Colonic mucosa (tissue), 4 donors: ENCODE measurements around the gene AP3S1. TPM values are rescaled to one million over a fixed set of nuclear protein-coding genes. Genes with fewer than 3 reads are reported as not detected.

ENCODE experiments used
- DNase-seq: peaks from one replicate; pipeline ENCODE4 v3.0.0-alpha.2; 2020
- H3K27ac ChIP-seq: fragments of 200-600 bp; one replicate; pipeline ENCODE4 v1.8.0; 2021
- H3K27me3 ChIP-seq: fragments of 200-600 bp; one replicate; pipeline ENCODE4 v1.8.0; 2021
- H3K36me3 ChIP-seq: fragments of 200-600 bp; one replicate; pipeline ENCODE4 v1.8.0; 2021
- H3K4me1 ChIP-seq: fragments of 200-600 bp; one replicate; pipeline ENCODE4 v1.8.0; 2021; ENCODE audit warnings: mild to moderate bottlenecking
- H3K4me3 ChIP-seq: fragments of 200-600 bp; one replicate; pipeline ENCODE4 v1.8.0; 2021
- H3K9ac ChIP-seq, 2 donors: one replicate each; pipeline ENCODE4 v1.7.0; 2013; ENCODE audit warnings: control low read depth in 2 of 2, low read depth in 2 of 2, low read length in 2 of 2
- H3K9me3 ChIP-seq: fragments of 200-600 bp; one replicate; pipeline ENCODE4 v1.8.0; 2021
- intact Hi-C: fragments of 100-400 bp; cut with DNase I; formaldehyde crosslinking; loops from one replicate; pipeline ENCODE4 v1.14.1; 2022
- total RNA-seq, 2 donors: library from RNA; stranded (reverse); fragmentation: NEBNext Ultra II Directional in 1 of 2; extraction: Animal tissue kit (Norgen Biotek cat#: 25700) in 1 of 2; gene quantifications; one replicate each; pipeline ENCODE4 v1.2.1, GENCODE V29; 2021
- TF ChIP-seq, protein P1 (sequence below): fragments of 200-600 bp; IDR thresholded peaks from one replicate; pipeline ENCODE4 v1.8.0; 2022; ENCODE audit warnings: antibody characterized with exemption, mild to moderate bottlenecking
- donor health status: healthy.
- donor health status: DM: no; HTN: no; CAD: no.
- donor health status: DM: no; HTN: no; CAD: no.

Gene AP3S1
- total RNA-seq, 2 donors from 2014 or later: 56.7 to 105 TPM

DNA sequence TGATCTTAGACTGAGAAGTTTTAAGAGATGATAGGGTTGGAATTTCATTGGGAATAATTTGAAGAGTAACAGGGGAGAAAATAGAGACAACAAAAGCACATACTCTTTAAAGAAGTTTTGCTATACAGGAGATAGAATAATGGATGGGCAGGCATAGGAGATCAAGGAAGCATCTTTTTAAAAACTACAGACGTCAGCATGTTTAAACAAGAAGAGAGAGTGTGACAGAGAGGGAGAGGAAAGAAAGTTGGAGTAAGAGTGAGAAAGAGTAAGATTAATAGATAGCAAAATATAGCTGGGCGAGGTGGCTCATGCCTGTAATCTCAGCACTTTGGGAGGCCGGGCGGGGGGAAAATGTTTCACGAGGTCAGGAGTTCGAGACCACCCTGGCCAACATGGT lies 115.2 kb downstream of the AP3S1 start:
- H3K27me3 ChIP-seq: peaks cover 15% of the 10 kb centered on the region
- no peak overlapping the region for H3K4me3 ChIP-seq
- intact Hi-C loops: no loop called here
- TF ChIP-seq, protein P1, sequence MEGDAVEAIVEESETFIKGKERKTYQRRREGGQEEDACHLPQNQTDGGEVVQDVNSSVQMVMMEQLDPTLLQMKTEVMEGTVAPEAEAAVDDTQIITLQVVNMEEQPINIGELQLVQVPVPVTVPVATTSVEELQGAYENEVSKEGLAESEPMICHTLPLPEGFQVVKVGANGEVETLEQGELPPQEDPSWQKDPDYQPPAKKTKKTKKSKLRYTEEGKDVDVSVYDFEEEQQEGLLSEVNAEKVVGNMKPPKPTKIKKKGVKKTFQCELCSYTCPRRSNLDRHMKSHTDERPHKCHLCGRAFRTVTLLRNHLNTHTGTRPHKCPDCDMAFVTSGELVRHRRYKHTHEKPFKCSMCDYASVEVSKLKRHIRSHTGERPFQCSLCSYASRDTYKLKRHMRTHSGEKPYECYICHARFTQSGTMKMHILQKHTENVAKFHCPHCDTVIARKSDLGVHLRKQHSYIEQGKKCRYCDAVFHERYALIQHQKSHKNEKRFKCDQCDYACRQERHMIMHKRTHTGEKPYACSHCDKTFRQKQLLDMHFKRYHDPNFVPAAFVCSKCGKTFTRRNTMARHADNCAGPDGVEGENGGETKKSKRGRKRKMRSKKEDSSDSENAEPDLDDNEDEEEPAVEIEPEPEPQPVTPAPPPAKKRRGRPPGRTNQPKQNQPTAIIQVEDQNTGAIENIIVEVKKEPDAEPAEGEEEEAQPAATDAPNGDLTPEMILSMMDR: no peak
- no peak for DNase-seq
- no peaks in the 10 kb centered on the region for H3K36me3 ChIP-seq
- H3K9me3 ChIP-seq: no peaks in the 10 kb centered on the region
- no peaks in the 10 kb centered on the region for H3K4me1 ChIP-seq
- no peak overlapping the region for H3K27ac ChIP-seq
- no peak overlapping the region for H3K9ac ChIP-seq

DNA sequence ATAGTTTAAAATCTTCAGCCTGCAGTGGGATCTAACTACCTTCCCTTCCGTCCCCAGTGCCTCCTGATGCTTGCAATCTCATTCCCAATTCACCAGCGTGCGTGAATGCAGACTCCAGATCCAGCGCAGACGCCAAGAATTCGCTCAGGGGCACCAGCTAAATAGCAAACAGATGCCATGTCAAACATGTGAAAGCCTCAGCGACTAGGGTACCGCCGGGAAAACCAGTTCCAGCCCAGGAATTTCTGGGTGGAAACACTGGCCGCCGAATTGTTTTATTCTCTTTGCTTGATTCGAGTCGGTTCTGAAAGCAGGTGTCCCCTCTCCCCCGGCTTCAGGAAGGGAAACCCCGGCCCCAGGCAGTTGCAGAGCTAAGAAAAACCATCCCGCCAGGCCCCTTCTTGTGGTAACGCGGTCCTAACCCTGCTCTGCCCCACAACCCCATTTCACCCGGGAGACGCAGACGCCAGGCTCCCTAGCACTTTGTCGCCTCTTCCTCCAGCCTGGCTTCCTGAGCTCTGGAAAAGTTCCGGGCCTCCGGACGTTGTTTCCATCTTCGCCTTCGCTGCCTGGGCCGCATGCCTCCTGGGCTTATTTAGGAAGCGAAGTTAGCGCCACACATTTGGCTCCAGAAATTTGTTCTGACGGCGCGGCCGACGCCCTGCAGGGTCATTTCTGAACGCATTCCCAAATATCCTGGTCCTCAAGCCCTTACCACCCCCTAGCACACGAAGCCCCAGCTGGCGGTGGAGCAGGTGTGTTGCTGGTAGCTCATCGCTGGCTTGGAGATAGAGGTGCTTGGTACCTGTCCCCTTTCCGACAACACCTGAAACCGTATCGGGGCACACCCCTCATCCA lies 119.9 kb downstream of the AP3S1 start:
- Histone ChIP-seq H3K36me3 (no peaks in the 10 kb centered on the region), H3K9ac (peak overlapping the region in 1 of 2 donors; percentile 24), H3K27me3 (peaks cover 32% of the 10 kb centered on the region), H3K4me3 (no peak overlapping the region), H3K9me3 (no peaks in the 10 kb centered on the region), H3K27ac (no peak overlapping the region), H3K4me1 (no peaks in the 10 kb centered on the region)
- intact Hi-C loops: no loop called here
- DNase-seq: no peak
- TF ChIP-seq, protein P1: no peak

DNA sequence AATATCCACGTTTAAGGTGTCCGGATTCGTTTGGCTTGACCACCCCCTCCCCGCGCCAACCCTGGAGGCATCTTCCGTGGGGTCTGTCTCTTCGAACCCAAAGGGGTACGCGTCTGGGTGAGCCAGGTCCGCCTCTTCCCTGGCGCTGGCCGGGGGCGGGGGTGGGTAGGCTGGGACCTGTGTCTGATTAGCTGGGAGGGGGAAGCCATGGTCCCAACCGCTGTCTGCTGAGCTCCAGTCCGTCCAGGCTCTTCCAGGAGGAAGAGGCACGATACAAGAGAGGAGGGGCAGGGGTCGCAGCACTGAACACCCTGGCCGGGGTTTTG lies 120.5 kb downstream of the AP3S1 start, which contains the start of gene LVRN:
Gene LVRN (plus strand): TSS at position 237 of the 326 bp plus-strand sequence. CDS start 143 bp downstream, outside the sequence.
- H3K27me3 ChIP-seq: peaks cover 32% of the 10 kb centered on the region
- H3K4me1 ChIP-seq: no peaks in the 10 kb centered on the region
- intact Hi-C loops: no loop called here
- TF ChIP-seq, protein P1: no peak
- H3K27ac ChIP-seq: no peak within 1 kb of the TSS
- no peaks in the 10 kb centered on the region for H3K36me3 ChIP-seq
- H3K9ac ChIP-seq: peak within 1 kb of the TSS in 1 of 2 donors; percentile 24
- no peaks in the 10 kb centered on the region for H3K9me3 ChIP-seq
- DNase-seq: no peak
- peak within 1 kb of the TSS; percentile 3 for H3K4me3 ChIP-seq

DNA sequence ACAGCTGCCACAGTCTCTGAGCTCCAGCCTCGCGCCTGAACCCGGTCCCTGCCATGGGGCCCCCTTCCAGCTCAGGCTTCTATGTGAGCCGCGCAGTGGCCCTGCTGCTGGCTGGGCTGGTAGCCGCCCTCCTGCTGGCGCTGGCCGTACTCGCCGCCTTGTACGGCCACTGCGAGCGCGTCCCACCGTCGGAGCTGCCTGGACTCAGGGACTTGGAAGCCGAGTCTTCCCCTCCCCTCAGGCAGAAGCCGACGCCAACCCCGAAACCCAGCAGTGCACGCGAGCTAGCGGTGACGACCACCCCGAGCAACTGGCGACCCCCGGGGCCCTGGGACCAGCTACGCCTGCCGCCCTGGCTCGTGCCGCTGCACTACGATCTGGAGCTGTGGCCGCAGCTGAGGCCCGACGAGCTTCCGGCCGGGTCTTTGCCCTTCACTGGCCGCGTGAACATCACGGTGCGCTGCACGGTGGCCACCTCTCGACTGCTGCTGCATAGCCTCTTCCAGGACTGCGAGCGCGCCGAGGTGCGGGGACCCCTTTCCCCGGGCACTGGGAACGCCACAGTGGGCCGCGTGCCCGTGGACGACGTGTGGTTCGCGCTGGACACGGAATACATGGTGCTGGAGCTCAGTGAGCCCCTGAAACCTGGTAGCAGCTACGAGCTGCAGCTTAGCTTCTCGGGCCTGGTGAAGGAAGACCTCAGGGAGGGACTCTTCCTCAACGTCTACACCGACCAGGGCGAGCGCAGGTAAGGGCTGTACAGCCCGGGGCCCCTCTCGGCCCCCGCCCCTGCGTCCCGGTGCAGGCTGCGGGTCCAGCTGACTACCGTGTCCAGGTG lies 121.0 kb downstream of the AP3S1 start:
- Histone ChIP-seq H3K27me3 (peaks cover 32% of the 10 kb centered on the region), H3K9ac (no peak overlapping the region), H3K4me3 (peak overlapping the region; percentile 3), H3K9me3 (no peaks in the 10 kb centered on the region), H3K36me3 (no peaks in the 10 kb centered on the region), H3K4me1 (no peaks in the 10 kb centered on the region), H3K27ac (no peak overlapping the region)
- no peak for DNase-seq
- intact Hi-C loops: no loop called here
- TF ChIP-seq, protein P1: no peak

DNA sequence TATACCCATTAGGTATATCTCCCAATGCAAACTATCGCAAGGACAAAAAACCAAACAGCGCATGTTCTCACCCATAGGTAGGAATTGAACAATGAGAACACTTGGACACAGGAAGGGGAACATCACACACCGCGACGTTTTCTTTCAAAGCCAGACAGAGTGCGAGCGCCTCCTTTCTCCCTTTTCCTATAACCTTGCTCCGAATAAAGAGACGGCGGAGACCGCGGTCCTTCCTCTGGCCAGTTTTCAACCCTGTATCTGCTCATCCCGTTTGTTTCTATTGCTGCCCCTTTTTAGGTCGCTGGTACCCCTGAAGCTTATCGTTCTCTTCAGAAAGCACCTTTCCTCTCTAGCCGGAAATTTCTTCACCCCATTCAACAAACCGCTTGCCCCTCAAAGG lies 121.8 kb downstream of the AP3S1 start:
- no peak overlapping the region for H3K9ac ChIP-seq
- no peak overlapping the region for H3K27ac ChIP-seq
- no peaks in the 10 kb centered on the region for H3K36me3 ChIP-seq
- H3K9me3 ChIP-seq: no peaks in the 10 kb centered on the region
- no peaks in the 10 kb centered on the region for H3K4me1 ChIP-seq
- intact Hi-C loops: no loop called here
- TF ChIP-seq, protein P1: no peak
- H3K4me3 ChIP-seq: no peak overlapping the region
- DNase-seq: no peak
- H3K27me3 ChIP-seq: peaks cover 29% of the 10 kb centered on the region

Other genes with a start within 250 kb of the AP3S1 start
- 1 to 10 TPM; 1.2 to 2.4 TPM for gene TICAM2, start 239.5 kb upstream of the AP3S1 start, total RNA-seq
- gene TMED7, start 215.9 kb upstream of the AP3S1 start, total RNA-seq: 100 to 1,000 TPM; 127 to 146 TPM
- under 1 TPM; 0.27 to 0.58 TPM for gene CDO1, start 25.3 kb upstream of the AP3S1 start, total RNA-seq
- 10 to 100 TPM; 24.5 to 38.9 TPM for gene ATG12, start 370 bp upstream of the AP3S1 start, total RNA-seq
- gene LVRN, start 120.5 kb downstream of the AP3S1 start, total RNA-seq: under 1 TPM; 0.10 to 0.90 TPM
- gene ARL14EPL, start 190.5 kb downstream of the AP3S1 start, total RNA-seq: not detected
- gene COMMD10, start 243.1 kb downstream of the AP3S1 start, total RNA-seq: 10 to 100 TPM; 24.8 to 26.5 TPM